GM18858 (cell line): Measurements from ENCODE around the gene NLE1.

Experiments
- ATAC-seq: cut with Tn5 transposase; IDR thresholded peaks from one replicate; pipeline ENCODE4 v1.9.1; 2021; ENCODE audit not compliant: unreplicated experiment

Gene NLE1

GRCh38 chr17:35088356-35088880, 53.7 kb downstream of the NLE1 start:
- no peak for ATAC-seq

- no peak for ATAC-seq
Measured at GRCh38 chr17:35087731-35088355, 54.3 kb downstream of the NLE1 start.

DNA sequence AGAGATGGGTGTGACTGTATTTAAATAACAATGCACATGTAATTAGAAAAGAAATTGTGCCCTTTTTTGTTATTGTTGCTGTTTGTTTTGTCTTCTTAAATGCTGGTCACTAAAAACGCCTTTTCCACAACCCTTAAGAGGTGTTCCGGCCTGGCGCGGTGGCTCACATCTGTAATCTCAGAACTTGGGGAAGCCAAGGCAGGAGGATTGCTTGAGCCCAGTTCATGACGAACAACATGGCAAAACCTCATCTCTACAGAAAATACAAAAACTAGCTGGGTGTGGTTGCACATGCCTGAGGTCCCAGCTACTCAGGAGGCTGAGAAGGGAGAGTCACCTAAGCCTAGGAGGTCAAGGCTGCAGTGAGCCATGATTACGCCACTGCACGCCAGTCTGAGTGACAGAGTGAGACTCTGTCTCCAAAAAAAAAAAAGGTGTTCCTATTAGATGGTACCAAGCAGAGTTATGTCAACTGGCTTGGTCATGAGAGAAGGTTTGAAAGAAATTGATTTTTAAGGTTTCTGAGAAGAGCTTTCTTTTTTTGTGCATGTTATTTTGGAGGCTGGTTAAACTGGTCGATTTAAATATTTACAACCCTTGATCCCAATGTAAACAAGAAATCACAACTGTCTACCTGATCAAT, 55.1 kb downstream of the NLE1 start:
- no peak for ATAC-seq

DNA sequence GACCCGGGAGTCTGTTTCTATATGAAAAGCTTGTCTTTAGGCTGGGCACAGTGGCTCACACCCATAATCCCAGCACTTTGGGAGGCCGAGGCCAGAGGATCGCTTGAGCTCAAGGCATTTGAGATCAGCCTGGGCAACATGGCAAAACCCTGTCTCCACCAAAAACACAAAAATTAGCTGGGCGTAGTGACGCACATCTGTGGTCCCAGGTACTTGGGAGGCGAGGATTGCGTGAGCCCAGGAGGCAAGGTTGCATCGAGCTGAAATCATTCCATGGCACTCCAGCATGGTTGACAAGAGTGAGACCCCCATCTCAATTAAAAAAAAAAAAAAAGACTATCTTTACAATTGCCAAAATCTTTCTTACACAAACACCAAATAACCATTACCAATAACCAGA, 55.9 kb downstream of the NLE1 start:
- no peak for ATAC-seq

GRCh38 chr17:35084987-35085386, 57.1 kb downstream of the NLE1 start:
- no peak for ATAC-seq

DNA sequence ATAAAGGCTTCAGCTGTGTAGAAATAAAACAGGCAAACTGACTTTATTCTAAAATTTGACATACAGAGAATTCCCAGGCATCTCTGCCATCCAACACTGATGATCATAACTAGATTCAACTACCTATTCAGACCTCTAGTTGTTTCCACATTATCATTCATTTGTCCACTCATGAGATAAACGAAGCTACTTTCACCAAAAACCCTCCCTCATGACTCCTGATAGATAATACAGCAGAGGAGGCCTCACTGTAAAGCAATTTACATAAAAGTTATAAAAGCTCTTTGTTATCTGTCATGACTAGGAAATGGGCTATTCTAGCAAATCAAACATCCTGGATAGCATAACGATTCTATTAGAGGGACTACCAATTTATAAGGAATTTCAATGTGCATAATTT, 59.0 kb downstream of the NLE1 start:
- ATAC-seq: no peak

DNA sequence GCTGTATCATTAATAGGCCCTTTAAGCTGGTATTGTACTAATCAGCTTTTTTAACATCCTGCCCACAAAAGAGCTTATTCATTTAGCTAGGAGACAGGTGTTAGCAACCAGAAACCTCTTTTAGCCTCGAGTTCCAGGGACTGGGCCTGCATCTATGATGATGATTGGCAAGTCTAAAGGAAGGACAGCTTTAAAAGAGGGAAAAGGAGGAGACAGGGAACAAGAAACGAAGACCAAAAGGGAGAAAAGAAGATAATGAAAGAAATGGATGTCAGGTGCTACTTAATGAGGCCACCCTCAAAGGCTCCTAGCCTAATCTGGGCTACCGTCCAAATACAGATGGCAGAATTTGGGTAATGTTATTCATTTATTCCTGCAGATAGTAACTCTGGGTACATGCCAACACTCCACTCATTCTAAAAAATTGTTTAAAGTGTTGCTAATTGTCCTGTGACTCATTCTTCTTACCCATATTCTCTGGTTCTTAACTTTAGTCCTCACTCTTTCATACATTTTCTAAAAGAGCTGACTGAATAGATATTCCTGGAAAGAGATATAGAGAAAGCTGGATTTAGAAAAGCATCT, 59.9 kb downstream of the NLE1 start:
- no peak for ATAC-seq

DNA sequence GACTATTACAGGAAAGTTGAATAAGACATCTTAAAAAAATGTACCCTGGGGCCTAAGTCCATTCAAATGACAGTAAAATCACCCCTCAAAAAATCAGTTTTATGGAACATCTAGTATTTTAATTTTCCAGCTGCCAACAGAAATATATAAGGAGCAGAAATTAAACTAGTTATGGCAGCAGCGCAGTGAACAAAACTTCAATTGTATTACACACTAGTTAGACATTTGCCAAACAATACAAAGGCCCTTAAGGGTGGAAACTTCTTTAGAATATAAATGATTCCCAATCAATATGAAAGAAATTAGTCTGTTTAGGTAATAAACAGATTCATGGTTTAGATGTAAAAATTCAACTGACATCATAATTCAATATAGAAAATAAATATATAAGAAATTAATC, 60.5 kb downstream of the NLE1 start:
- ATAC-seq: no peak

- ATAC-seq: peak; percentile 52
Measured at GRCh38 chr17:35080536-35080935, 61.6 kb downstream of the NLE1 start.

DNA sequence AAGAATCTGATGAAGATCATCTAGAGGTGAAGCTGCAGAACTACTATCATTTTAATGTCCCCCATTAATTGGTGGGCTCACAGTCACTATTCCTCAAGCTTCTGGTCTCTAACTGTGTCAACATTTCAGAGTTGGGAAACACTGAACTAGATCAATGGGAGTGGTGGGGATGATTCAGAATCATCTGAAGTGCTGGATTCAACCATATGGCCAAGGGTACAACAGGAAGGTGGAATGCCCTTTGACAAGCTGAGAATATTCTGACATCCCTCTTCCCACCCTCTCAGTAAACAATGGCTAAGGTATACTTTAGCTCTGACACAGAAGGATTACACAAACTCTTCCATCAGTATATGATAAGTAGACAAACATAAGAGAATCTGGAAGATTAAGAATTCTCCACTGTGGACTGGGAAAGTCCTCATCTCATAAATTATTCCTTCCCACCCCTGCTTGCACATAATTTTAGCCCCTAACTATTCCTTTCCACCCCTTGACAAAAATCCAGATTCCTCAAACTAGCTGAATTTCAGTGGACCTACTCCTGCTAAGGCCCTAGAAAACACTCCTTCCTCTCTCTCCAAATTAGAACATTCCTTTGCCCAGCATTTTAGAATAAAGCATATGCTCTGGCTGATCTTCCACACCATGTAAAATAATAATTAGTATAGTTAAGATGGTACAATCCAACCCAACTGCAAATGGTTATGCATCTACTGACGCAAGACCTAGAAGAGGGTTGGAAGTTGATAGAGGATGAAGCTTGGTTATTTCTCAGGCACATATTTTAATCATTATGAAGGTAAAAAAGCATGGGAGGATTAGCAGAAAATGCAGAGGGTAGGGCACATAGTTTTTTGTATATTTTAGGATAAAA, 62.3 kb downstream of the NLE1 start:
- no peak for ATAC-seq
